Thoracic aorta (tissue), 2 donors: ENCODE measurements around the gene ABCB11. TPM values are rescaled to one million over a fixed set of nuclear protein-coding genes. Genes with fewer than 3 reads are reported as not detected.

Source experiments
- ATAC-seq: fragments of 150-250 bp; one replicate; pipeline ENCODE4 v1.8.0; 2017; ENCODE audit warnings: low read depth; ENCODE audit not compliant: insufficient number of reproducible peaks, low FRiP score
- DNase-seq: peaks from one replicate; pipeline ENCODE4 v3.0.0-alpha.2; 2020; ENCODE audit warnings: low spot score
- H3K27ac ChIP-seq, 2 donors: fragments of 200-600 bp; sonication (generic); 1 replicate in 1 of 2; 2 replicates in 1 of 2; pipeline ENCODE4 v1.5.1; 2016; ENCODE audit warnings: mild to moderate bottlenecking in 2 of 2, moderate library complexity in 2 of 2
- H3K27me3 ChIP-seq: fragments of 200-600 bp; sonication (generic); replicated peaks from 2 replicates; pipeline ENCODE4 v1.6.0; 2016; ENCODE audit warnings: mild to moderate bottlenecking; ENCODE audit not compliant: insufficient read depth
- H3K36me3 ChIP-seq: fragments of 200-600 bp; sonication (generic); one replicate; pipeline ENCODE4 v1.5.1; 2016
- H3K4me1 ChIP-seq, 2 donors: fragments of 200-600 bp; sonication (generic); 1 replicate in 1 of 2; 2 replicates in 1 of 2; pipeline versions ENCODE4 v1.5.1 to v1.6.0; 2016; ENCODE audit warnings: low read depth in 2 of 2, mild to moderate bottlenecking in 1 of 2; ENCODE audit not compliant: control insufficient read depth in 1 of 2
- H3K4me3 ChIP-seq: fragments of 200-600 bp; sonication (generic); 2 replicates; pipeline ENCODE4 v1.5.1; 2016; ENCODE audit warnings: mild to moderate bottlenecking
- H3K9me3 ChIP-seq: fragments of 200-600 bp; sonication (generic); 2 replicates; pipeline ENCODE4 v1.5.1; 2016
- total RNA-seq, 2 donors: library from RNA; depleted of rRNA; stranded (reverse); fragments of >200 nt; gene quantifications; one replicate each; pipeline versions ENCODE4 v1.1.0 to v1.2.3, GENCODE V29; 2016
- TF ChIP-seq, protein P1 (sequence below): fragments of 200-600 bp; sonication (generic); IDR thresholded peaks from one replicate; pipeline ENCODE4 v1.5.1; 2019; ENCODE audit warnings: antibody characterized with exemption

The ABCB11 gene
- total RNA-seq, 2 donors from 2014 or later = not detected

DNA sequence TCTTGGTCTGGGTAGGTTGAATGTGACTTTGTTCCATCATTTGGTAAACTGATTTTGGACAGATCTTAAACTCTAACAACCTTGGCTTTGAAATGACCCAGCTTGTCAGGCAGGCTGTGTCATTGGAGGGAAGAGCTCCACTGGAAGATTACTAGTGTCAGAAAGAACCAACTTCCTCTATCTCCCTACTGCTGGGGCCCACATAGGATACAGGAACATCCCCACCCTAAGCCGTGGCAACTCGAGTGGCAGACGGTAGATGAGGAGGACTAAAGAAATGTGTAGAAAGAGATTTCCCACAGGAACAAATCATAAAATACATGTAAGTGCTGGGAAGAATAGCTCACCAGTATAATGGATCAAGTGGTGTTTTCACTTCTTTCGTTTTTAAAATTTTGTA is 134.3 kb downstream of the ABCB11 start:
- Histone ChIP-seq H3K36me3 (no peaks in the 10 kb centered on the region), H3K27ac (no peak overlapping the region), H3K27me3 (no peaks in the 10 kb centered on the region), H3K4me3 (no peak overlapping the region), H3K4me1 (no peaks in the 10 kb centered on the region), H3K9me3 (no peaks in the 10 kb centered on the region)
- TF ChIP-seq, protein P1, sequence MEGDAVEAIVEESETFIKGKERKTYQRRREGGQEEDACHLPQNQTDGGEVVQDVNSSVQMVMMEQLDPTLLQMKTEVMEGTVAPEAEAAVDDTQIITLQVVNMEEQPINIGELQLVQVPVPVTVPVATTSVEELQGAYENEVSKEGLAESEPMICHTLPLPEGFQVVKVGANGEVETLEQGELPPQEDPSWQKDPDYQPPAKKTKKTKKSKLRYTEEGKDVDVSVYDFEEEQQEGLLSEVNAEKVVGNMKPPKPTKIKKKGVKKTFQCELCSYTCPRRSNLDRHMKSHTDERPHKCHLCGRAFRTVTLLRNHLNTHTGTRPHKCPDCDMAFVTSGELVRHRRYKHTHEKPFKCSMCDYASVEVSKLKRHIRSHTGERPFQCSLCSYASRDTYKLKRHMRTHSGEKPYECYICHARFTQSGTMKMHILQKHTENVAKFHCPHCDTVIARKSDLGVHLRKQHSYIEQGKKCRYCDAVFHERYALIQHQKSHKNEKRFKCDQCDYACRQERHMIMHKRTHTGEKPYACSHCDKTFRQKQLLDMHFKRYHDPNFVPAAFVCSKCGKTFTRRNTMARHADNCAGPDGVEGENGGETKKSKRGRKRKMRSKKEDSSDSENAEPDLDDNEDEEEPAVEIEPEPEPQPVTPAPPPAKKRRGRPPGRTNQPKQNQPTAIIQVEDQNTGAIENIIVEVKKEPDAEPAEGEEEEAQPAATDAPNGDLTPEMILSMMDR = no peak
- no peak for ATAC-seq
- DNase-seq = no peak

DNA sequence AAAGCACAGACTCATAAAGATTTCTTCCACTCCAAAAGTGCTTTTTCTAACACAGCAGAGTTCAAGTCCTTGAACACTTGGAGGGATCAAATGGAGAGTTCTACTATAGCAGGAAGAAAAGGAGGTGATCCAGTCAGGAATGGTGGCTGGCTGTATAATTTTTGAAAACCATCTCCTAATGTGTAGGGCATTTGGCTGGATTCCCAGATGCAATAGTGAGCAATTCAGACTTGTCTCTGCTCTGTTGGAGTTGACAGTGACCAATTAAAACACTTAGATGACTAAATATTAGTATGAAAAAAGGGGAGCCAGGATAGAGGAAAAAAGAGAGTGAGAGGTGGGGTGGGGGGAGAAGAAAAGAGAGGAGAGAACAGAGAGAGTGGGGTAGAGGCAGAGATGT is 135.4 kb downstream of the ABCB11 start:
- DNase-seq (no peak), ATAC-seq (no peak)
- no peaks in the 10 kb centered on the region for H3K9me3 ChIP-seq
- H3K27ac ChIP-seq = no peak overlapping the region
- H3K4me1 ChIP-seq = no peaks in the 10 kb centered on the region
- no peak overlapping the region for H3K4me3 ChIP-seq
- H3K36me3 ChIP-seq = no peaks in the 10 kb centered on the region
- no peaks in the 10 kb centered on the region for H3K27me3 ChIP-seq
- TF ChIP-seq, protein P1 = no peak

GRCh38 chr2:168894720-168895119 is 136.4 kb downstream of the ABCB11 start:
- TF ChIP-seq, protein P1 = no peak
- H3K9me3 ChIP-seq = no peaks in the 10 kb centered on the region
- no peaks in the 10 kb centered on the region for H3K27me3 ChIP-seq
- no peaks in the 10 kb centered on the region for H3K36me3 ChIP-seq
- no peak overlapping the region for H3K27ac ChIP-seq
- DNase-seq (no peak), ATAC-seq (no peak)
- no peaks in the 10 kb centered on the region for H3K4me1 ChIP-seq
- H3K4me3 ChIP-seq = no peak overlapping the region

GRCh38 chr2:168894101-168894500 is 137.0 kb downstream of the ABCB11 start:
- no peaks in the 10 kb centered on the region for H3K27me3 ChIP-seq
- ATAC-seq = no peak
- H3K36me3 ChIP-seq = no peaks in the 10 kb centered on the region
- TF ChIP-seq, protein P1 = no peak
- DNase-seq = no peak
- H3K4me3 ChIP-seq = no peak overlapping the region
- H3K4me1 ChIP-seq = no peaks in the 10 kb centered on the region
- no peak overlapping the region for H3K27ac ChIP-seq
- no peaks in the 10 kb centered on the region for H3K9me3 ChIP-seq

- Histone ChIP-seq H3K4me3 (no peak overlapping the region), H3K27ac (no peak overlapping the region), H3K27me3 (no peaks in the 10 kb centered on the region), H3K4me1 (no peaks in the 10 kb centered on the region), H3K36me3 (no peaks in the 10 kb centered on the region), H3K9me3 (no peaks in the 10 kb centered on the region)
- TF ChIP-seq, protein P1 = no peak
- DNase-seq = no peak
- no peak for ATAC-seq
Observed at GRCh38 chr2:168892327-168892726, 138.8 kb downstream of the ABCB11 start.
